HG03097 (cell line): ENCODE data around the gene TPD52L2.
"Not testable (repeated sequence)": the region's sequence is repeated elsewhere in the genome, so short reads cannot be mapped to it uniquely, and the experiment has no call there.

ENCODE experiments used
- ATAC-seq: cut with Tn5 transposase; IDR thresholded peaks from one replicate; pipeline ENCODE4 v1.9.1; 2021; ENCODE audit not compliant: unreplicated experiment, low FRiP score

The TPD52L2 gene

GRCh38 chr20:63835021-63835858 lies 29.8 kb upstream of the TPD52L2 start:
- no peak for ATAC-seq

GRCh38 chr20:63836458-63837344 lies 28.4 kb upstream of the TPD52L2 start:
- ATAC-seq: no peak

- no peak for ATAC-seq
Observed at GRCh38 chr20:63837479-63837878, 27.6 kb upstream of the TPD52L2 start.

- no peak for ATAC-seq
Observed at GRCh38 chr20:63839620-63840019, 25.4 kb upstream of the TPD52L2 start.

- ATAC-seq: no peak
Observed at GRCh38 chr20:63840405-63840828, 24.7 kb upstream of the TPD52L2 start.

GRCh38 chr20:63842258-63842657 lies 22.8 kb upstream of the TPD52L2 start:
- no peak for ATAC-seq

- ATAC-seq: no peak
Observed at GRCh38 chr20:63843222-63843621, 21.8 kb upstream of the TPD52L2 start.

- ATAC-seq: no peak
Observed at GRCh38 chr20:63843778-63844177, 21.3 kb upstream of the TPD52L2 start.

- ATAC-seq: no peak
Observed at GRCh38 chr20:63844511-63844991, 20.5 kb upstream of the TPD52L2 start.

- no peak for ATAC-seq
Observed at GRCh38 chr20:63846128-63846771, 18.8 kb upstream of the TPD52L2 start.

- ATAC-seq: no peak
Observed at GRCh38 chr20:63846888-63847236, 18.2 kb upstream of the TPD52L2 start.

- ATAC-seq: no peak
Observed at GRCh38 chr20:63847237-63848002, 17.6 kb upstream of the TPD52L2 start.

GRCh38 chr20:63848003-63848911 lies 16.8 kb upstream of the TPD52L2 start:
- ATAC-seq: no peak

GRCh38 chr20:63850689-63851547 lies 14.2 kb upstream of the TPD52L2 start:
- ATAC-seq: peak; percentile 62

GRCh38 chr20:63851548-63851943 lies 13.5 kb upstream of the TPD52L2 start:
- ATAC-seq: not testable (repeated sequence)

- ATAC-seq: not testable (repeated sequence)
Observed at GRCh38 chr20:63853733-63854068, 11.4 kb upstream of the TPD52L2 start.

- ATAC-seq: no peak
Observed at GRCh38 chr20:63854069-63854765, 10.9 kb upstream of the TPD52L2 start.
